Suprapubic skin (tissue), 4 donors: ENCODE data around the gene NPRL2. TPM values are rescaled to one million over a fixed set of nuclear protein-coding genes. Genes with fewer than 3 reads are reported as not detected.

ENCODE experiments used
- DNase-seq, 2 donors: peaks; one replicate each; pipeline ENCODE4 v3.0.0-alpha.2; 2019; ENCODE audit warnings: low spot score in 2 of 2
- H3K27ac ChIP-seq: fragments of 200-600 bp; sonication (generic); one replicate; pipeline ENCODE4 v1.5.1; 2019
- H3K27me3 ChIP-seq: fragments of 200-600 bp; sonication (generic); one replicate; pipeline ENCODE4 v1.5.1; 2019
- H3K36me3 ChIP-seq: fragments of 200-600 bp; sonication (generic); one replicate; pipeline ENCODE4 v1.5.1; 2019
- H3K4me1 ChIP-seq: fragments of 200-600 bp; sonication (generic); one replicate; pipeline ENCODE4 v1.5.1; 2019
- H3K4me3 ChIP-seq: fragments of 200-600 bp; sonication (generic); one replicate; pipeline ENCODE4 v1.5.1; 2019; ENCODE audit warnings: mild to moderate bottlenecking
- H3K9me3 ChIP-seq: fragments of 200-600 bp; sonication (generic); one replicate; pipeline ENCODE4 v1.5.1; 2019
- CTCF ChIP-seq, 2 donors: fragments of 200-600 bp in 1 of 2; fragments of 450-650 bp in 1 of 2; sonication (generic) in 1 of 2; IDR thresholded peaks; one replicate each; pipeline ENCODE4 v1.5.1; 2016 to 2019; ENCODE audit warnings: antibody characterized with exemption in 2 of 2, mild to moderate bottlenecking in 1 of 2, moderate library complexity in 1 of 2
- EP300 ChIP-seq: sonication (generic); formaldehyde crosslinking; IDR thresholded peaks from one replicate; pipeline ENCODE4 v1.6.1; 2017; ENCODE audit warnings: antibody characterized with exemption
- POLR2A ChIP-seq, 2 donors: fragments of 450-650 bp; IDR thresholded peaks; one replicate each; pipeline ENCODE4 v1.6.1; 2017; ENCODE audit warnings: antibody characterized with exemption in 2 of 2, mild to moderate bottlenecking in 2 of 2, moderate library complexity in 2 of 2
- POLR2AphosphoS5 ChIP-seq, 3 donors: sonication (generic); formaldehyde crosslinking; IDR thresholded peaks; one replicate each; pipeline ENCODE4 v1.6.1; 2017; ENCODE audit warnings: antibody characterized with exemption in 3 of 3
- WGBS: methylation state at CpG from one replicate; pipeline ENCODE4 v1.1.5; 2018; 5-methylcytosine and 5-hydroxymethylcytosine counted together
- total RNA-seq, 4 donors: library from RNA; depleted of rRNA; stranded (reverse); fragments of >200 nt; gene quantifications; one replicate each; pipeline ENCODE4 v1.1.0, GENCODE V29; 2016

Gene NPRL2
- total RNA-seq: 10 to 100 TPM; 16.5 to 35.6 (median 26.0) TPM

- TF ChIP-seq POLR2AphosphoS5 (IDR thresholded peaks at IDR 0.05) (peak in 2 of 3 donors; percentile 6 to 68), POLR2A (IDR thresholded peaks at IDR 0.05) (peak in 1 of 2 donors; percentile 37), EP300 (no peak), CTCF (IDR thresholded peaks at IDR 0.05) (no peak)
- H3K27me3 ChIP-seq: no peaks in the 10 kb centered on the region
- H3K36me3 ChIP-seq: peaks cover 44% of the 10 kb centered on the region
- peaks cover 57% of the 10 kb centered on the region for H3K4me1 ChIP-seq
- peak within 1 kb of the TSS; percentile 87 for H3K4me3 ChIP-seq
- no peaks in the 10 kb centered on the region for H3K9me3 ChIP-seq
- peak within 1 kb of the TSS; percentile 97 for H3K27ac ChIP-seq
- 1% methylated on average over 37 of the region's 64 CpGs for WGBS
- peak; percentile 98 for DNase-seq
Measured at GRCh38 chr3:50350527-50351322, at the start of gene NPRL2, which contains the start of gene CYB561D2. TSS of gene NPRL2 (minus strand) at chr3:50350775. CDS start at chr3:50350652, 123 bp downstream. TSS of gene CYB561D2 (plus strand) at chr3:50350862. CDS start at chr3:50351434, 572 bp downstream.

- TF ChIP-seq POLR2AphosphoS5 (IDR thresholded peaks at IDR 0.05) (no peak), CTCF (IDR thresholded peaks at IDR 0.05) (no peak), EP300 (no peak), POLR2A (IDR thresholded peaks at IDR 0.05) (no peak)
- no peak overlapping the region for H3K27ac ChIP-seq
- H3K4me3 ChIP-seq: no peak overlapping the region
- H3K36me3 ChIP-seq: no peaks in the 10 kb centered on the region
- H3K4me1 ChIP-seq: peaks cover 11% of the 10 kb centered on the region
- DNase-seq: no peak
- 100% methylated on average over 1 of the region's 10 CpGs for WGBS
- no peaks in the 10 kb centered on the region for H3K9me3 ChIP-seq
- H3K27me3 ChIP-seq: no peaks in the 10 kb centered on the region
Measured at GRCh38 chr3:50396502-50396901, 45.9 kb upstream of the NPRL2 start.

- TF ChIP-seq POLR2A (IDR thresholded peaks at IDR 0.05) (no peak), POLR2AphosphoS5 (IDR thresholded peaks at IDR 0.05) (no peak), CTCF (IDR thresholded peaks at IDR 0.05) (no peak)
- Histone ChIP-seq H3K36me3 (no peaks in the 10 kb centered on the region), H3K27me3 (no peaks in the 10 kb centered on the region), H3K27ac (no peak overlapping the region), H3K4me3 (no peak overlapping the region), H3K9me3 (no peaks in the 10 kb centered on the region), H3K4me1 (peaks cover 22% of the 10 kb centered on the region)
- 83% methylated on average over 5 of the region's 10 CpGs for WGBS
- DNase-seq: no peak
Measured at GRCh38 chr3:50395070-50395860, 44.7 kb upstream of the NPRL2 start.

- WGBS: 54% methylated on average over 3 of the region's 5 CpGs
- TF ChIP-seq CTCF (IDR thresholded peaks at IDR 0.05) (no peak), POLR2AphosphoS5 (IDR thresholded peaks at IDR 0.05) (no peak), EP300 (no peak), POLR2A (IDR thresholded peaks at IDR 0.05) (no peak)
- no peaks in the 10 kb centered on the region for H3K9me3 ChIP-seq
Measured at GRCh38 chr3:50393061-50393460, 42.5 kb upstream of the NPRL2 start.

More at GRCh38 chr3:50393061-50393460, 42.5 kb upstream of the NPRL2 start:
- Histone ChIP-seq H3K27ac (no peak overlapping the region), H3K4me3 (no peak overlapping the region), H3K36me3 (no peaks in the 10 kb centered on the region), H3K4me1 (peaks cover 28% of the 10 kb centered on the region), H3K27me3 (no peaks in the 10 kb centered on the region)
- DNase-seq: no peak
